WTC11 (cell line): Measurements from ENCODE around the gene PRR13. TPM values are rescaled to one million over a fixed set of nuclear protein-coding genes. Genes with fewer than 3 reads are reported as not detected.

Source experiments
- ATAC-seq: fragments of 200-7000 bp; cut with Tn5 transposase; 2 replicates; pipeline ENCODE4 v1.10.0; 2021; ENCODE audit warnings: mild to moderate bottlenecking, moderate library complexity
- CTCF ChIA-PET: fragments of 300-600 bp; sonication (Branson Sonifier 250); formaldehyde crosslinking; loops from one replicate; lab custom pipeline; 2021; ENCODE audit warnings: antibody characterized with exemption; lab: Charles Lee
- POLR2A ChIA-PET: fragments of 350-600 bp; sonication (Branson Sonifier 250); formaldehyde crosslinking; loops from one replicate; lab custom pipeline; 2021; ENCODE audit warnings: antibody characterized with exemption; lab: Charles Lee
- DNase-seq: peaks from one replicate; pipeline ENCODE4 v3.0.0; 2021; ENCODE audit warnings: low spot score
- H3K27ac Mint-ChIP-seq: 2 replicates; pipeline ENCODE4 v1.8.0; 2021; ENCODE audit warnings: mixed read lengths
- H3K27me3 Mint-ChIP-seq: 2 replicates; pipeline ENCODE4 v1.8.0; 2021; ENCODE audit warnings: low read depth, mild to moderate bottlenecking, moderate library complexity, mixed read lengths
- H3K36me3 Mint-ChIP-seq: 2 replicates; pipeline ENCODE4 v1.8.0; 2021; ENCODE audit warnings: mixed read lengths
- H3K4me1 Mint-ChIP-seq: 2 replicates; pipeline ENCODE4 v1.8.0; 2022; ENCODE audit warnings: mixed read lengths
- H3K4me3 Mint-ChIP-seq: 2 replicates; pipeline ENCODE4 v1.8.0; 2021; ENCODE audit warnings: mild to moderate bottlenecking, moderate library complexity, mixed read lengths
- H3K9me3 Mint-ChIP-seq: 2 replicates; pipeline ENCODE4 v1.8.0; 2021; ENCODE audit warnings: mixed read lengths
- ESRRA ChIP-seq: sonication (generic); formaldehyde crosslinking; IDR thresholded peaks from 2 replicates; pipeline ENCODE4 v1.8.1; 2022; ENCODE audit warnings: mild to moderate bottlenecking, missing genetic modification reagents, borderline replicate concordance
- FOXK1 ChIP-seq: sonication (generic); formaldehyde crosslinking; IDR thresholded peaks from 2 replicates; pipeline ENCODE4 v1.8.0; 2022; ENCODE audit warnings: mild to moderate bottlenecking, moderate library complexity, missing genetic modification reagents
- GABPB1 ChIP-seq: sonication (generic); formaldehyde crosslinking; IDR thresholded peaks from 2 replicates; pipeline ENCODE4 v1.8.1; 2023; ENCODE audit warnings: mild to moderate bottlenecking, missing genetic modification reagents
- GRHL2 ChIP-seq: fragments of 250-450 bp; sonication (Bioruptor Pico); IDR thresholded peaks from 2 replicates; pipeline ENCODE4 v1.8.0; 2022; ENCODE audit warnings: mild to moderate bottlenecking, moderate library complexity; ENCODE audit not compliant: insufficient replicate concordance, severe bottlenecking
- JAZF1 ChIP-seq: fragments of 250-450 bp; sonication (Bioruptor Pico); IDR thresholded peaks from 2 replicates; pipeline ENCODE4 v1.9.0; 2021; ENCODE audit warnings: moderate library complexity, mild to moderate bottlenecking, inconsistent platforms
- NFYB ChIP-seq: sonication (generic); formaldehyde crosslinking; conservative IDR thresholded peaks from 2 replicates; pipeline ENCODE4 v1.8.0; 2022; ENCODE audit warnings: low read depth, missing genetic modification reagents
- NR2C2 ChIP-seq: sonication (generic); formaldehyde crosslinking; IDR thresholded peaks from 2 replicates; pipeline ENCODE4 v1.8.0; 2022; ENCODE audit warnings: mild to moderate bottlenecking, missing genetic modification reagents
- OVOL2 ChIP-seq: fragments of 250-450 bp; sonication (Bioruptor Pico); IDR thresholded peaks from 2 replicates; pipeline ENCODE4 v1.9.0; 2021; ENCODE audit warnings: mild to moderate bottlenecking, borderline replicate concordance
- PRRX2 ChIP-seq: fragments of 250-450 bp; sonication (Bioruptor Pico); IDR thresholded peaks from 2 replicates; pipeline ENCODE4 v1.8.0; 2021; ENCODE audit warnings: mild to moderate bottlenecking
- RELA ChIP-seq: sonication (generic); formaldehyde crosslinking; IDR thresholded peaks from 2 replicates; pipeline ENCODE4 v1.8.1; 2022; ENCODE audit warnings: missing genetic modification reagents, mild to moderate bottlenecking, borderline replicate concordance
- SMAD4 ChIP-seq: sonication (generic); formaldehyde crosslinking; IDR thresholded peaks from 2 replicates; pipeline ENCODE4 v1.8.0; 2022; ENCODE audit warnings: mild to moderate bottlenecking, missing genetic modification reagents
- SP1 ChIP-seq: sonication (generic); formaldehyde crosslinking; conservative IDR thresholded peaks from 2 replicates; pipeline ENCODE4 v1.8.1; 2022; ENCODE audit warnings: missing genetic modification reagents
- ZNF232 ChIP-seq: sonication (generic); formaldehyde crosslinking; IDR thresholded peaks from 2 replicates; pipeline ENCODE4 v1.8.0; 2022; ENCODE audit warnings: mild to moderate bottlenecking, missing genetic modification reagents
- ZNF263 ChIP-seq: sonication (generic); formaldehyde crosslinking; IDR thresholded peaks from 2 replicates; pipeline ENCODE4 v1.8.1; 2022; ENCODE audit warnings: low read depth, mild to moderate bottlenecking, moderate library complexity, missing genetic modification reagents
- ZNF317 ChIP-seq: sonication (generic); formaldehyde crosslinking; IDR thresholded peaks from 2 replicates; pipeline ENCODE4 v1.8.1; 2023; ENCODE audit warnings: low read depth, mild to moderate bottlenecking, moderate library complexity, missing genetic modification reagents, borderline replicate concordance
- ZNF396 ChIP-seq: fragments of 250-450 bp; sonication (Bioruptor Pico); IDR thresholded peaks from 2 replicates; pipeline ENCODE4 v1.8.0; 2021; ENCODE audit warnings: mild to moderate bottlenecking, moderate library complexity, borderline replicate concordance
- total RNA-seq: library from RNA; stranded (reverse); gene quantifications from 3 replicates; pipeline ENCODE4 v1.2.3, GENCODE V29; 2021
- TF ChIP-seq, protein P1 (sequence below): sonication (generic); formaldehyde crosslinking; IDR thresholded peaks from 2 replicates; pipeline ENCODE4 v1.8.1; 2022; ENCODE audit warnings: low read depth, missing genetic modification reagents, borderline replicate concordance
- TF ChIP-seq, protein P2 (sequence below): sonication (generic); formaldehyde crosslinking; IDR thresholded peaks from 2 replicates; pipeline ENCODE4 v1.8.1; 2022; ENCODE audit warnings: low read depth, mild to moderate bottlenecking, moderate library complexity, missing genetic modification reagents, borderline replicate concordance
- TF ChIP-seq, protein P3 (sequence below): sonication (generic); formaldehyde crosslinking; IDR thresholded peaks from 2 replicates; pipeline ENCODE4 v1.8.1; 2022; ENCODE audit warnings: missing genetic modification reagents, borderline replicate concordance
- TF ChIP-seq, protein P4 (sequence below): sonication (generic); formaldehyde crosslinking; conservative IDR thresholded peaks from 2 replicates; pipeline ENCODE4 v1.8.1; 2022; ENCODE audit warnings: mild to moderate bottlenecking, missing genetic modification reagents
- TF ChIP-seq, protein P5 (sequence below): fragments of 250-450 bp; sonication (Bioruptor Pico); IDR thresholded peaks from 2 replicates; pipeline ENCODE4 v1.8.0; 2021; ENCODE audit warnings: mild to moderate bottlenecking
- TF ChIP-seq, protein P6 (sequence below): fragments of 250-450 bp; sonication (Bioruptor Pico); IDR thresholded peaks from 2 replicates; pipeline ENCODE4 v2.1.2; 2022; ENCODE audit warnings: mild to moderate bottlenecking, moderate library complexity
- TF ChIP-seq, protein P7 (sequence below): sonication (generic); formaldehyde crosslinking; IDR thresholded peaks from 2 replicates; pipeline ENCODE4 v1.8.1; 2023; ENCODE audit warnings: mild to moderate bottlenecking, missing genetic modification reagents, borderline replicate concordance

The PRR13 gene
- total RNA-seq, 1 experiment from 2014 or later = 187 TPM

DNA sequence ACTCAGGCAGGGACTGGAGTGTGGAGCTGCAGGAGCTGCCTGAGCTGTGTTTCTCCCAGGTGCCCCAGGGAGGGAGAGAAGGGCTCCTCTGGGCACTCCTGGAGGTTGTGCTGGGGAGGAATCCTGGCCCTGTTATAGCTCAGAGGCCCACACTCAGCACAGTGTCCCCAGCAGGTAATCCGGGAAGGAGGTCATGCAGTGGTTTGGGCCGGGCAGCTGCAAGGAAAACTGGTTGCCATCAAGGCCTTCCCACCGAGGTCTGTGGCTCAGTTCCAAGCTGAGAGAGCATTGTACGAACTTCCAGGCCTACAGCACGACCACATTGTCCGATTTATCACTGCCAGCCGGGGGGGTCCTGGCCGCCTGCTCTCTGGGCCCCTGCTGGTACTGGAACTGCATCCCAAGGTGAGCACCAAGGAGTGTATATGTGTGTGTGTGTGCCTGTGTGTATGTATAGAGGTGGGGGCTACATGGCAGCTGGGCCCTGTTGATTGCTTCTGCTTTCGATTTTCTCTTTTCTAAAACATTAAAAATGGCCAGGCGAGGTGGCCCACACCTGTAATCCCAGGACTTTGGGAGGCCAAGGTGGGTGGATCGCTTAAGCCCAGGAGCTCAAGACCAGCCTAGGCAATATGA lies 15.9 kb upstream of the PRR13 start:
- Mint-ChIP-seq H3K36me3 (no peaks in the 10 kb centered on the region), H3K27ac (no peak overlapping the region), H3K9me3 (no peaks in the 10 kb centered on the region), H3K27me3 (no peaks in the 10 kb centered on the region), H3K4me1 (peaks cover 8% of the 10 kb centered on the region), H3K4me3 (no peak overlapping the region)
- ATAC-seq (no peak), DNase-seq (no peak)
- ChIA-PET CTCF (interaction anchor here (0.8 to 2.1 kb wide), 4 partner anchors 44 to 104 kb away, joined by 5 to 10 read pairs (median 6); partner anchors contain the start of gene AAAS), POLR2A (no interaction called here)
- TF ChIP-seq ZNF263 (CRISPR knock-in tag) (no peak), JAZF1 (CRISPR knock-in tag) (no peak), RELA (CRISPR knock-in tag) (no peak), FOXK1 (CRISPR knock-in tag) (no peak), SMAD4 (CRISPR knock-in tag) (no peak), SP1 (CRISPR knock-in tag) (no peak), ZNF317 (CRISPR knock-in tag) (no peak), NR2C2 (no peak), PRRX2 (CRISPR knock-in tag) (no peak)
- TF ChIP-seq, protein P1, sequence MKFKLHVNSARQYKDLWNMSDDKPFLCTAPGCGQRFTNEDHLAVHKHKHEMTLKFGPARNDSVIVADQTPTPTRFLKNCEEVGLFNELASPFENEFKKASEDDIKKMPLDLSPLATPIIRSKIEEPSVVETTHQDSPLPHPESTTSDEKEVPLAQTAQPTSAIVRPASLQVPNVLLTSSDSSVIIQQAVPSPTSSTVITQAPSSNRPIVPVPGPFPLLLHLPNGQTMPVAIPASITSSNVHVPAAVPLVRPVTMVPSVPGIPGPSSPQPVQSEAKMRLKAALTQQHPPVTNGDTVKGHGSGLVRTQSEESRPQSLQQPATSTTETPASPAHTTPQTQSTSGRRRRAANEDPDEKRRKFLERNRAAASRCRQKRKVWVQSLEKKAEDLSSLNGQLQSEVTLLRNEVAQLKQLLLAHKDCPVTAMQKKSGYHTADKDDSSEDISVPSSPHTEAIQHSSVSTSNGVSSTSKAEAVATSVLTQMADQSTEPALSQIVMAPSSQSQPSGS (CRISPR knock-in tag) = no peak
- TF ChIP-seq, protein P2, sequence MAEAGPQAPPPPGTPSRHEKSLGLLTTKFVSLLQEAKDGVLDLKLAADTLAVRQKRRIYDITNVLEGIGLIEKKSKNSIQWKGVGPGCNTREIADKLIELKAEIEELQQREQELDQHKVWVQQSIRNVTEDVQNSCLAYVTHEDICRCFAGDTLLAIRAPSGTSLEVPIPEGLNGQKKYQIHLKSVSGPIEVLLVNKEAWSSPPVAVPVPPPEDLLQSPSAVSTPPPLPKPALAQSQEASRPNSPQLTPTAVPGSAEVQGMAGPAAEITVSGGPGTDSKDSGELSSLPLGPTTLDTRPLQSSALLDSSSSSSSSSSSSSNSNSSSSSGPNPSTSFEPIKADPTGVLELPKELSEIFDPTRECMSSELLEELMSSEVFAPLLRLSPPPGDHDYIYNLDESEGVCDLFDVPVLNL (CRISPR knock-in tag) = no peak
- TF ChIP-seq, protein P3, sequence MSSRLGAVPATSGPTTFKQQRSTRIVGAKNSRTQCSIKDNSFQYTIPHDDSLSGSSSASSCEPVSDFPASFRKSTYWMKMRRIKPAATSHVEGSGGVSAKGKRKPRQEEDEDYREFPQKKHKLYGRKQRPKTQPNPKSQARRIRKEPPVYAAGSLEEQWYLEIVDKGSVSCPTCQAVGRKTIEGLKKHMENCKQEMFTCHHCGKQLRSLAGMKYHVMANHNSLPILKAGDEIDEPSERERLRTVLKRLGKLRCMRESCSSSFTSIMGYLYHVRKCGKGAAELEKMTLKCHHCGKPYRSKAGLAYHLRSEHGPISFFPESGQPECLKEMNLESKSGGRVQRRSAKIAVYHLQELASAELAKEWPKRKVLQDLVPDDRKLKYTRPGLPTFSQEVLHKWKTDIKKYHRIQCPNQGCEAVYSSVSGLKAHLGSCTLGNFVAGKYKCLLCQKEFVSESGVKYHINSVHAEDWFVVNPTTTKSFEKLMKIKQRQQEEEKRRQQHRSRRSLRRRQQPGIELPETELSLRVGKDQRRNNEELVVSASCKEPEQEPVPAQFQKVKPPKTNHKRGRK (CRISPR knock-in tag) = no peak
- TF ChIP-seq, protein P4, sequence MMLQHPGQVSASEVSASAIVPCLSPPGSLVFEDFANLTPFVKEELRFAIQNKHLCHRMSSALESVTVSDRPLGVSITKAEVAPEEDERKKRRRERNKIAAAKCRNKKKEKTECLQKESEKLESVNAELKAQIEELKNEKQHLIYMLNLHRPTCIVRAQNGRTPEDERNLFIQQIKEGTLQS = no peak
- TF ChIP-seq, protein P5, sequence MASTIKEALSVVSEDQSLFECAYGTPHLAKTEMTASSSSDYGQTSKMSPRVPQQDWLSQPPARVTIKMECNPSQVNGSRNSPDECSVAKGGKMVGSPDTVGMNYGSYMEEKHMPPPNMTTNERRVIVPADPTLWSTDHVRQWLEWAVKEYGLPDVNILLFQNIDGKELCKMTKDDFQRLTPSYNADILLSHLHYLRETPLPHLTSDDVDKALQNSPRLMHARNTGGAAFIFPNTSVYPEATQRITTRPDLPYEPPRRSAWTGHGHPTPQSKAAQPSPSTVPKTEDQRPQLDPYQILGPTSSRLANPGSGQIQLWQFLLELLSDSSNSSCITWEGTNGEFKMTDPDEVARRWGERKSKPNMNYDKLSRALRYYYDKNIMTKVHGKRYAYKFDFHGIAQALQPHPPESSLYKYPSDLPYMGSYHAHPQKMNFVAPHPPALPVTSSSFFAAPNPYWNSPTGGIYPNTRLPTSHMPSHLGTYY = no peak

DNA sequence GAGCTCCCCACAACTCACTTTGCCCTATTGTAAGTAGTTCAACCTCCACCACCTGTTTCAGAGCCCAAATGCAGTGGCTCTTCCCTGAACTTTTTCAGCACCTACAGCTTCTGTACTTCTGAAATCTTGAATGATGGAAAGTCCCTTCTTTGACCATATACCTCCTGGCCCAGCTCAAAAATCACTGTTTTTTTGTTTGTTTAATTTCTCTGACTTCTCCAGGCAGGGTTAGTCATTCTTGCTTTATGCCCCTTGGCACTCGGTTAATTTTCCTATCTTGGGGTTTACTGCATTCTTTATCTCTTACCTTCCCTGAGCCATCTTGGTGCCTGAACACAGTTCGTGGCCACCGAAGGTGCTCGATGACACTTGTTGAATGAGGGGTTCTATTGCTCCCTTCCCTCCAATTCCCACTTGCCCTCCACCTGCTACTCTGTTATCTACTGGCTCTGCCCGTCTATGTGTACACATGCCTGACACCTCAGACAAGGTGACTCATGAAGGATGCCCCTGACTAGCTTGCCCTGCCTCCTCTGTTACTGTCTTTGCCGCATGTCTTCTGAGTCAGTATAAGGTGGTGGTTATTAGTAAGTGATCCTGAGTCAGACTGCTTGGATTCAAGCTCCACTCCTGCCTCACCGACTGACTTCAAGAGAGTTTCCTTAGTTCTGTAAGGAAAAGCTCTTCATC lies 13.5 kb upstream of the PRR13 start:
- POLR2A ChIA-PET = no interaction called here
- no peak overlapping the region for H3K27ac Mint-ChIP-seq
- H3K4me1 Mint-ChIP-seq = no peaks in the 10 kb centered on the region
- H3K4me3 Mint-ChIP-seq = no peak overlapping the region
- no peaks in the 10 kb centered on the region for H3K36me3 Mint-ChIP-seq
- DNase-seq = no peak
- CTCF ChIA-PET = interaction anchor here (0.7 to 3.1 kb wide), 4 partner anchors 23 to 214 kb away, joined by 3 to 9 read pairs (median 4); partner anchors contain the start of gene AAAS
- no peak for ATAC-seq
- no peaks in the 10 kb centered on the region for H3K27me3 Mint-ChIP-seq
- no peaks in the 10 kb centered on the region for H3K9me3 Mint-ChIP-seq
- TF ChIP-seq, protein P6, sequence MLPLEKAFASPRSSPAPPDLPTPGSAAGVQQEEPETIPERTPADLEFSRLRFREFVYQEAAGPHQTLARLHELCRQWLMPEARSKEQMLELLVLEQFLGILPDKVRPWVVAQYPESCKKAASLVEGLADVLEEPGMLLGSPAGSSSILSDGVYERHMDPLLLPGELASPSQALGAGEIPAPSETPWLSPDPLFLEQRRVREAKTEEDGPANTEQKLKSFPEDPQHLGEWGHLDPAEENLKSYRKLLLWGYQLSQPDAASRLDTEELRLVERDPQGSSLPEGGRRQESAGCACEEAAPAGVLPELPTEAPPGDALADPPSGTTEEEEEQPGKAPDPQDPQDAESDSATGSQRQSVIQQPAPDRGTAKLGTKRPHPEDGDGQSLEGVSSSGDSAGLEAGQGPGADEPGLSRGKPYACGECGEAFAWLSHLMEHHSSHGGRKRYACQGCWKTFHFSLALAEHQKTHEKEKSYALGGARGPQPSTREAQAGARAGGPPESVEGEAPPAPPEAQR = no peak
- TF ChIP-seq GABPB1 (CRISPR knock-in tag) (no peak), ESRRA (CRISPR knock-in tag) (no peak), ZNF232 (CRISPR knock-in tag) (no peak), SMAD4 (CRISPR knock-in tag) (no peak), OVOL2 (CRISPR knock-in tag) (no peak), GRHL2 (no peak), ZNF396 (no peak), NFYB (CRISPR knock-in tag) (no peak), ZNF317 (CRISPR knock-in tag) (no peak)
- TF ChIP-seq, protein P7, sequence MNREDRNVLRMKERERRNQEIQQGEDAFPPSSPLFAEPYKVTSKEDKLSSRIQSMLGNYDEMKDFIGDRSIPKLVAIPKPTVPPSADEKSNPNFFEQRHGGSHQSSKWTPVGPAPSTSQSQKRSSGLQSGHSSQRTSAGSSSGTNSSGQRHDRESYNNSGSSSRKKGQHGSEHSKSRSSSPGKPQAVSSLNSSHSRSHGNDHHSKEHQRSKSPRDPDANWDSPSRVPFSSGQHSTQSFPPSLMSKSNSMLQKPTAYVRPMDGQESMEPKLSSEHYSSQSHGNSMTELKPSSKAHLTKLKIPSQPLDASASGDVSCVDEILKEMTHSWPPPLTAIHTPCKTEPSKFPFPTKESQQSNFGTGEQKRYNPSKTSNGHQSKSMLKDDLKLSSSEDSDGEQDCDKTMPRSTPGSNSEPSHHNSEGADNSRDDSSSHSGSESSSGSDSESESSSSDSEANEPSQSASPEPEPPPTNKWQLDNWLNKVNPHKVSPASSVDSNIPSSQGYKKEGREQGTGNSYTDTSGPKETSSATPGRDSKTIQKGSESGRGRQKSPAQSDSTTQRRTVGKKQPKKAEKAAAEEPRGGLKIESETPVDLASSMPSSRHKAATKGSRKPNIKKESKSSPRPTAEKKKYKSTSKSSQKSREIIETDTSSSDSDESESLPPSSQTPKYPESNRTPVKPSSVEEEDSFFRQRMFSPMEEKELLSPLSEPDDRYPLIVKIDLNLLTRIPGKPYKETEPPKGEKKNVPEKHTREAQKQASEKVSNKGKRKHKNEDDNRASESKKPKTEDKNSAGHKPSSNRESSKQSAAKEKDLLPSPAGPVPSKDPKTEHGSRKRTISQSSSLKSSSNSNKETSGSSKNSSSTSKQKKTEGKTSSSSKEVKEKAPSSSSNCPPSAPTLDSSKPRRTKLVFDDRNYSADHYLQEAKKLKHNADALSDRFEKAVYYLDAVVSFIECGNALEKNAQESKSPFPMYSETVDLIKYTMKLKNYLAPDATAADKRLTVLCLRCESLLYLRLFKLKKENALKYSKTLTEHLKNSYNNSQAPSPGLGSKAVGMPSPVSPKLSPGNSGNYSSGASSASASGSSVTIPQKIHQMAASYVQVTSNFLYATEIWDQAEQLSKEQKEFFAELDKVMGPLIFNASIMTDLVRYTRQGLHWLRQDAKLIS = no peak
